GM12874 (cell line): ENCODE results near the gene CCL24.

Experiments used
- TF ChIP-seq, protein P1 (sequence below): IDR thresholded peaks from 2 replicates; pipeline ENCODE4 v1.5.1; 2011; ENCODE audit warnings: low read depth, mild to moderate bottlenecking, control low read depth, low read length, moderate library complexity; ENCODE audit not compliant: insufficient read depth

The CCL24 gene, protein sequence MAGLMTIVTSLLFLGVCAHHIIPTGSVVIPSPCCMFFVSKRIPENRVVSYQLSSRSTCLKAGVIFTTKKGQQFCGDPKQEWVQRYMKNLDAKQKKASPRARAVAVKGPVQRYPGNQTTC

DNA sequence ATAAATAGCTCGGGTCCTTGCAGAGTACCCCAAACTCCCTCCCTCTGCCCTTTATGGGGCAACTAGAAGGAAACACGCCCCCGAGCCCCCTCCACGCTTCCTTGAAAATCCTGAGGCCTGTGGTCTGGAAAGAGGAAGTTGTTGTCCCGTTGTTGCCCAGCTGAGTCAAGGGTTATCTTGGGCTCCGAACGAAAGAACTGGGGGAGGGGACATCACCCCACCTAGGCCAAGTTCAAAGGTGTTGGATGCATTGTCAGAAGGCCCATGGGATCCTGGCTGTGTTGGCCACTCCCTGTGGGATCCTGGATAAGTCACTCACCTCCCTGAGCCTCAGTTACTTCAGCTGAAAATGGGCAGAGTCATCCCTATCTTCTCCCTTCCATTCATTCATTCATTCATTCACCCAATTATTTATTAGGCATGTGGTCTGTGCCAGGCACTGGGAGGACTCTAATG is at the start of gene CCL24:
Gene CCL24 (minus strand): TSS at position 26 of the 456 bp plus-strand sequence. CDS start 91 bp downstream, outside the sequence.
- TF ChIP-seq, protein P1, sequence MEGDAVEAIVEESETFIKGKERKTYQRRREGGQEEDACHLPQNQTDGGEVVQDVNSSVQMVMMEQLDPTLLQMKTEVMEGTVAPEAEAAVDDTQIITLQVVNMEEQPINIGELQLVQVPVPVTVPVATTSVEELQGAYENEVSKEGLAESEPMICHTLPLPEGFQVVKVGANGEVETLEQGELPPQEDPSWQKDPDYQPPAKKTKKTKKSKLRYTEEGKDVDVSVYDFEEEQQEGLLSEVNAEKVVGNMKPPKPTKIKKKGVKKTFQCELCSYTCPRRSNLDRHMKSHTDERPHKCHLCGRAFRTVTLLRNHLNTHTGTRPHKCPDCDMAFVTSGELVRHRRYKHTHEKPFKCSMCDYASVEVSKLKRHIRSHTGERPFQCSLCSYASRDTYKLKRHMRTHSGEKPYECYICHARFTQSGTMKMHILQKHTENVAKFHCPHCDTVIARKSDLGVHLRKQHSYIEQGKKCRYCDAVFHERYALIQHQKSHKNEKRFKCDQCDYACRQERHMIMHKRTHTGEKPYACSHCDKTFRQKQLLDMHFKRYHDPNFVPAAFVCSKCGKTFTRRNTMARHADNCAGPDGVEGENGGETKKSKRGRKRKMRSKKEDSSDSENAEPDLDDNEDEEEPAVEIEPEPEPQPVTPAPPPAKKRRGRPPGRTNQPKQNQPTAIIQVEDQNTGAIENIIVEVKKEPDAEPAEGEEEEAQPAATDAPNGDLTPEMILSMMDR: no peak

DNA sequence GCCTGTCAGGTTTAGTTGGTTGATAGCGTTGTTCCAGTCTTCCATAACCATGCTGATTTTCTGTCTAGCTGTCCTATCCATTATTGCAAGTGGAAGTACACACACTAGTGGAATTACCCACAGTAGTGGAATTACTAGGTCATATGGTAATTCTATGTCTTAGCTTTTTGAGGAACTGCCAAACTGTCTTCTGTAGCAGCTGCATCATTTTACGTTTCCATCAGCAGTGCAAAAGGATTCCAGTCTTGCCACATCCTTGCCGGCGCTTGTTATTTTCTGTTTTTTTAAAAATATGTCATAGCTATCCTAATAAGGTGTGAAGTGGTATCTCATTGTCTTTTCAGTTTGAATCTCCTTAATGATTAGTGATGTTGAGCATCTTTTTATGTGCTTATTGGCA is 48.0 kb upstream of the CCL24 start:
- TF ChIP-seq, protein P1: no peak

DNA sequence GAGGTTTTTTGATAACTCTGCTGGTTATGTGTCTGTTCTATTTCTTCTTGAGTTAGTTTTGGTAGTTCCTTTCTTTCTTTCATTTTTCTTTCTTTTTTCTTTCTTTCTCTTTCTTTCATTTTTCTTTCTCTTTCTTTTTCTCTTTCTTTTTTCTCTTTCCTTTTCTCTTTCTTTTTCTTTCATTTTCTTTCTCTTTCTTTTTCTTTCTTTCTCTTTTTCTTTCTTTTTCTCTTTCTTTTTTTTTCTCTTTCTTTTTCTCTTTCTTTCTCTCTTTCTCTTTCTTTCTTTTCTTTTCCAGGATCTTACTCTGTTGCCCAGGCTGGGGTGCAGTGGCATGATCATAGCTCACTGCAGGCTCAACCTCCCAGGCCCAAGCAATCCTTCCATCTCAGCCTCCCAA is 44.8 kb upstream of the CCL24 start:
- TF ChIP-seq, protein P1: no peak

DNA sequence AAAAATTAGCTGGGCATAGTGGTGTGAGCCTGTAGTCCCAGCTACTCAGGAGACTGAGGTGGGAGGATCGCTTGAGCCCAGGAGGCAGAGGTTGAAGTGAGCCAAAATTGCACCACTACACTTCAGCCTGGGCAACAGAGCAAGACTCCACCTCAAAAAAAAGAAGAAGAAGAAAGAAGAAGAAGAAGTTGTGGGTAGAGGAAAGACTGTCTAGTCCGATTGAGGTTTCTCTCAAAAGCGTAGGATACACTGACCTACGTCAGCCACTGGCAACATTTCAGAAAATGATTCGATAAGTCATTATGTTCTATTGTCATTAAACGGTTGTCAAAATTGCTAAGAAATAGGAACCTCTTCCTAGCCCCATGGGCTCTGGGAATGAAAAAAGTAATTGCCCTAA is 42.9 kb upstream of the CCL24 start:
- TF ChIP-seq, protein P1: no peak

DNA sequence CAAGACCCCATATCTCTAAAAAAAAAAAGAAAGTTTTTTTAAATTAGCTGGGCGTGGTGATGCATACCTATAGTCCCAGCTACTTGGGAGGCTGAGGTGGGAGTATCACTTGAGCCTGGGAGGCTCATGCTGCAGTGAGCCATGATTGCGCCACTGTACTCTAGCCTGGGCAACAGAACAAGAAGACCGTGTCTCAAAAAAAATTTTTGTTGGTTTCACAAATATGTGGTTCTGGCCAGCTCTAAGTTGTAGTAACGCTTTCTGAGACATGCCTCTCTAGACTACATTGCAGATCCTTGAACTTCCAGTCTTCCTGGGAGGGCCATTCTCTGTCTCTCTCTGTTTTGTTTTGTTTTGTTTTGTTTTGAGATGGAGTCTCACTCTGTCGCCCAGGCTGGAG is 40.6 kb upstream of the CCL24 start:
- TF ChIP-seq, protein P1: no peak

DNA sequence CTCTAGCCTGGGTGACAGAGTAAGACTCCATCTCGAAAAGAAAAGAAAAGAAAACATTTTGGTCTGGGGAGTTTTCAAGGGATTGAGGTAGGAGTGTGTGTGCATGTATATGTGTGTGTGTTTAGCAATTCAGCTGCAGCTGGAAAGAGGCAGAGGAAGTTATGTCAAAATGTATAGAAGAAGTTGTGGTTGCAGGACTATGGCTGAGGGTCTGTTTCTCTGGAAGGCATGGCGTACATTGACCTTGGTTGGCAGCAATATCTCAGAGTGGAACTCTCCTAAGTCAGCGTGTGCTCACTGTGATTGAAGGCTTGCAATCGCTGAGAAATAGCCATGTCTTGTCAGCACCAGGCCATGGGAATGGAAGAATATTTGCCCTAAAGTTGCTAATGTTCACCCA is 36.6 kb upstream of the CCL24 start:
- TF ChIP-seq, protein P1: no peak

DNA sequence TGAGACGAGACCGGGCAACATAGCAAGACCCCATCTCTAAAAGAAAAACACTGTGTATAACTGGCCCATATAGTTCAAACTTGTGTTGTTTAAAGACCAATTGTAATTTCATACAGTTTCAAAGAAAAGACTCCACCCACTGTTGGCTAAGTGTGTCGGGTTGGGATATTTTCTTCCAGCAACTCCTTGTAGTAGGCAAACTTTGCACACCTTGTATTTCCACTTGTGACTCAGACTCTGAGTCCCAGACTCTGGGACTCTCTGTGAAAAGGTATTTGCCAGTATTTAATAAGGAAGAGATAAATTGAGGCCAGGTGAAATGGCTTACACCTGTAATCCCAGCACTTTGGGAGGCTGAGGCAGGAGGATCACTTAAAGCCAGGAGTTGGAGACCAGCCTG is 36.0 kb upstream of the CCL24 start:
- TF ChIP-seq, protein P1: no peak
